ENCODE data around the gene FGD4. TPM values are rescaled to one million over a fixed set of nuclear protein-coding genes. Genes with fewer than 3 reads are reported as not detected.

Gene FGD4
- total RNA-seq, result 81.9 TPM

GRCh38 chr12:32399370-32400113 is at the start of gene FGD4:
Gene FGD4, plus strand, starts transcription at chr12:32399558.
- FAIRE-seq (no peak), DNase-seq (ENCODE audit: low spot score in 2 of 2) (peak; percentile 82)

DNA sequence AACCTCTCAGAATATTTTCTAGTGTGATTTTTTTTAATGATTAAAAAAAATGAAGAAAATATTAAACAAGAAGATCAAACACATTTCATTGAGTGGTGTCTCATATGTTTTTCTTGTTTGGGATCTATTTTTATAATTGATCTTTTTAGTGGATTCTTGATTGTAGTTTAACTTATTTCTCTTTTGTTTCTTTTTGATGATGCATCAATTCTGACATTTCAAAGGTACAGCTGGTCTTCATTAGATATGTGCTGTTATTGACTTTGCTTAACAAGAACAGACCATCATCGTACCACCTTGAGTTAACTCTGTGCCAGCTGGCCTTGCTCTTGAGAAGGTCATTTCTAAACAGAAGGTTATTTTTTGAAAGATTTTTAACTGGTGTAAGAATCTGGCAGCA is 45.8 kb upstream of the FGD4 start:
- DNase-seq (ENCODE audit: low spot score in 2 of 2) (no peak), FAIRE-seq (no peak)

DNA sequence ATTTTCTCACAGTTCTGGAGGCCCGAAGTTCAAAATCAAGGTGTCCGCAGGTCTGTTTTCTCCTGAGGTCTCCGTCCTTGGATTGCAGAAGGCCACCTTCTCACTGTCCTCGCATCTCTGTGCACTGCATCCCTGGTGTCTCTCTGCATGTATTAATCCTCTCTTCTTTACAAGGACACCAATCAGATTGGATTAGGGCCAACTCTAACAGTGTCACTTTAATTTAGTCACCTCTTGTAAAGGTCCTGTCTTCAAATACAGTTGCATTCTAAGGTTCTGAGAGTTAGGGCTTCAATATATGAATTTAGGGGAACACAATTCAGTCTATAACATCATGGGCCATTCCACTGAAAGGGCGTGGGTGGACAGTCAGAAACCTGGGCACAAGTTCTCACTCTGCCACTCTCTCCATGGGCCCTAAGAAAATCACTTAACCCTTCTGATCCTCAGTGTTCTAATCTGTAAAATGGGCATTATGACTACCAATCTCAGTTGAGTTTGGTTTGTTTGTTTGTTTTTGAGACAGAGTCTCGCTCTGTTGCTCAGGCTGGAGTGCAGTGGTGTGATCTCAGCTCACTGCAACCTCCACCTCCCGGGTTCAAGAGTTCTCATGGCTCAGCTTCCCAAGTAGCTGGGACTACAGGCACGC is 41.6 kb upstream of the FGD4 start:
- DNase-seq (ENCODE audit: low spot score in 2 of 2) (no peak), FAIRE-seq (no peak)

DNA sequence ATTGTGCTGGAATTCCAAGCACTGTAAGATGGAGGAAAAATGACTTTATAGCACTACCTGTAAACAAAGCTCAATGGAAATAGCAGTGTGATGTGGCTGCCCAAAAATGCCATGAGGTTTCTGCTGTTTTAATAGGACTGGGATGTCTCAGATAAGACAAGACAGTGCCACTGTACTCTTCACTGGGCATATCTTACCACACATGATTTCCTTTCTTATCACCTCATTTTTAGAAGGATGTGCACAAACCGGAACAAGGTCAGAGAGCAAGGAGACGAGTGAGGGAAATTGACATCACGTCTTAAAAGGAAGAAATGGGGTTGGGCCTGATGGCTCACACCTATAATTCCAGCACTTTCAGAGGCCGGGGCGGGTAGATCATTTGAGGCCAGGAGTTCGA is 38.4 kb upstream of the FGD4 start:
- DNase-seq (ENCODE audit: low spot score in 2 of 2) (no peak), FAIRE-seq (no peak)

DNA sequence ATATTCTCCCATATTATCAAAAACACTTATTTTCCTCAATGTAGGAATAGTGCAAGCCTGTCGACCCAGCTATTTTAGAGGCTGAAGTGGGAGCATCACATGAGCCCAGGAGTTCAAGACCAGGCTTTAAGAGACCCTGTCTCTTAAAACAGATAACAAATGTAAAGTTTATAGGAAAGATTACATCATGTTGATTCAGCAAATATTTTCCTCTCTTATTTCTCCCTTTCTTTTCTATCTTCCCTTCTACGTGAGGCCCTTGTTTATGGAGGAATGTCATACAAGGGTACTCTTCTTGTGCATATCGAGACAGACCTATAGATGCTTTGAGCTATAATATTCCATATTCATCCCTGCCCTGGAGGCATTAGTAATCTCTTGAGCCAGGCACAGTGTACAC is 36.5 kb upstream of the FGD4 start:
- FAIRE-seq, result no peak
- no peak for DNase-seq (ENCODE audit: low spot score in 2 of 2)

DNA sequence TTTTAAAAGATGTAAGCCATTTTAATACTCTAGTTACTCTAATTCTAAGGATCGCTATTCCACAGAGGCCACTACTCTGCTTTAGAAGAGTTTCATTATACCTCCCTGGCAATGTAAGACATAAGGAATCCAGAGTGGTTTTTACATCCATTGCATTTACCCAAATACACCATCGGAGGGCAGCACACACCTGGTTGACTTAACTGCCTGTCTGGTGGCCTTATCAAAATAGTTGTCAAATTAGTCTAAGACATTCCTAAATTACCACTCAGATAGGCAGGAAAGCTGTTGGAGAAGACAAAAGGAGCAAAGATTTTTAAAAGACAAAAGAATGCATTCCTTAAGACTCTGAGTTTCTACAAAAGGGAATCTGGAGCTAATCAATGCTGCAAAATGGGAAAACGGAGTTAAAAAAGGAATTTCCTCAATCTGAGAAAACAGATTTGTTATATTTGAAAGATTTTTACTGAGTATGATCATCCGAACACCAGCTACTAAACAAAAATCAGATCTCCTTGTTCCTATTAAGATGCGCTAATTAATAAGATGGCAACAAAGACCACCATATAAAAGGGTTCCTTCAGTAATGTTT is 33.8 kb upstream of the FGD4 start:
- peak in 1 of 2 donors; percentile 36 for DNase-seq (ENCODE audit: low spot score in 2 of 2)
- peak; percentile 34 for FAIRE-seq

- no peak for DNase-seq (ENCODE audit: low spot score in 2 of 2)
- no peak for FAIRE-seq
Measured at GRCh38 chr12:32366714-32367113, 32.6 kb upstream of the FGD4 start.

GRCh38 chr12:32367381-32367780 is 32.0 kb upstream of the FGD4 start:
- no peak for DNase-seq (ENCODE audit: low spot score in 2 of 2)
- no peak for FAIRE-seq

- FAIRE-seq (no peak), DNase-seq (ENCODE audit: low spot score in 2 of 2) (no peak)
Measured at GRCh38 chr12:32369202-32369601, 30.2 kb upstream of the FGD4 start.

DNA sequence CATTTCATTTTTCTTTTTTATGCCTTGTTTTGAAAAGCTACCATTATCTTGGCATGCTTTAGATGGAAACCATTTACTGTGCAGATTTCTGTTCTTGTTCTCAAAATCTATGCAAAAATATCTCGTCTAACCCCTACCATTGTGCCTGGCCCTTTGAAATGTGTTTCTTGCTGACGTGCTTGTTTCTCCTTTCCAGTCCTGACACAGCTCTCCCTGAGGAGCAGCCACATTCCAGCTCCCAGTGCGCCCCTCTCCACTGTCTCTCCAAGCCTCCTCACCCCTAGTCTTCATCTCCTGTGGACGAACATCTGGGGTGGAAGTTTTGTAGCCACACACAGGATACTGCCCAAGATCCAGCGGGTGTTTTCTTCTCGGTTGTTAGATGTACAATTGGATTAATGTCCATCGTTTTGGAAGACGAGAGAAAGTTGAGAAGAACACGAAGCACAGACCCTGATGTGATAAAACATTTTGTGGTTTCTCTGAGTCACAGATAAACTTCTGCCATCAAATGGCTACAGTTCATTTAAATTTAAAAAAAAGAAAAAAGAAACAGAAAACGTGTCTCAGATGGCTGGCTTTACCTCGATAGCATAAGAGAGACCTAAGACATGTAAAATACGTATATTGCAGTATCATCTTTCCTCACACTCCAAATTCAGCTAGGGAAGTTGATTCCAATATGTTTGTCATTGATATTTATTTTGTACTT is 21.9 kb upstream of the FGD4 start:
- FAIRE-seq, result no peak

DNA sequence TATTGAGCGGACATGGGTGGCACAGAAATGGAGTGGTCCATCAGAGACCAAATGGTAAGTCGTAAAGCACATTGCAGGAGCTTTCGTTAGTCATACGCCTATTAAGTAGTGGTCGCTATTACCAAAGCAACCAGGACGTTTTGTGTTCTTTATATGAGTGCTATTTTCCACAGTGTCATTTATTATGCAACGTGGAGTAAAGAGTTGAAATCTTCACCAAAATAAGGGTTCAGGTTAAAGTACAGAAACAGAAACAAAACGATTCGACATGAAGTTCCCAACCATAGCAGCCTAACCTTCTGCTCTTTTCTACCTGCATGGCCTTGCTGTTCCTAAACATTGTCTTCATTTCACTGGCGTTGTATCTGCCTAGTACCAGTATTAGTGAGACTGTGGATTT is 20.1 kb upstream of the FGD4 start:
- DNase-seq (ENCODE audit: low spot score in 2 of 2) (no peak), FAIRE-seq (no peak)

More for the DNA sequence above, 21.9 kb upstream of the FGD4 start:
- no peak for DNase-seq (ENCODE audit: low spot score in 2 of 2)

DNA sequence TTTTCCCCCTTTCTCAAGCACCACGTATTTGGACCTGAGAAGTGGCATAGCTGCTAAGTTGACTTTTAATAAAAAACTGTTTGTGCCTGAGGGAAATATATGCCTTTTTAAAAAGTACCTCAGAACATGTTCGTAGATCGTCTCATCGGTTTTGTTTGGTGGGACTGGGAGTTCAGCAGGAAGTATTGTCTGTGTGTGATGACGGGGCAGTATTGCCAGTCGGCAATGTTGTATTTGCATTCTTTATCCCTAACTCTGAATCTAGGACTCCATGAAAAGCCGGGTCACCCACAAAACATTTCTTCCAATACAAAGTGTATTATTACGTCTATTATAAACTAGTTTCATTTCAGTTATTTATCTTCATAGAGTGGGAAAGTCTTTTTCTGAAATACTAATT is 19.7 kb upstream of the FGD4 start:
- DNase-seq (ENCODE audit: low spot score in 2 of 2) (no peak), FAIRE-seq (no peak)

- DNase-seq (ENCODE audit: low spot score in 2 of 2), result no peak
- FAIRE-seq, result no peak
Measured at GRCh38 chr12:32382226-32382625, 17.1 kb upstream of the FGD4 start.

DNA sequence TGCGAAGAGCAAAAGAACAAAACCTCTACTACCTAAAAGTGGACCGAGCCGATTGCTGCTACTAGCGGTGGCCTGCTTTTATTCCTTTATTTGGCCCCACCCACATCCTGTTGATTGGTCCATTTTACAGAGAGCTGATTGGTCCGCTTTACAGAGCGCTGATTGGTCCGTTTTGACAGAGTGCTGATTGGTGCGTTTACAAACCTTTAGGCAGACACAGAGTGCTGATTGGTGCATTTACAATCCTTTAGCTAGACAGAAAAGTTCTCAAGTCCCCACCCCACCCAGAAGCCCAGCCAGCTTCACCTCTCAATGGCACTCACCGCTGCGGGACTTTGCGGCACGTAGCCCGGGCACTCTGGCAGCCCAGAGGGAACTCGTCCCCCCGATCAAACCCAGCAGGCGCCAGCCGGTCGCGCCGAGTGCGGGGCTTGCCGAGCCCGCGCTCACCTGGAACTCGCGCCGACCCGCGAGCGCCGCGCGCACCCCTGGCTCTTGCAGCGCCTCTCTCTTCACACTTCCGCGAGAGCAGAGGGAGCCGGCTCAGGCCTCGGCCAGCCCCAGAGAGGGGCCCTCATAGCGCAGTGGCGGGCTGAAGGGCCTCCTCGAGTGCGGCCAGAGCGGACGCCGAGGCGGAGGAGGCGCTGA is 8.7 kb upstream of the FGD4 start:
- FAIRE-seq, result no peak
- no peak for DNase-seq (ENCODE audit: low spot score in 2 of 2)

DNA sequence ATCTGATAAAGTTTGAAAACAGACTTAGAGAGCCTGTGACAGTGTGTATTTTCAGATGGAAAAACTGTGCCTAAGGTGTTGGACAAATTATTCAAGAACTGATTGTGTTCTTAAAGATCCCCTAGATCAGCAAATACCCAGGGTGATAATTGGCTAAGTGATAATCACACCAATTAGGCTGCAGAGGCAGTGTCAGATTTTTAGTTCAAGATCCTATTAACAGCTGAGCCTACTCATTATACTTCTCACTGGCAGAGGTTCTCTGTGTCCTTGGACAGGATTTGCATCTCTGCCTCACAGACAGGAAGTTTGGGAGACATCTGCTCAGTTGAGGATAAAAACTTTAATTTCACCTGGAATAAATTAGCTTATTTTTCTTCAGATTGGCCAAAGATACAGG is 4.3 kb upstream of the FGD4 start:
- FAIRE-seq, result no peak
- DNase-seq (ENCODE audit: low spot score in 2 of 2), result no peak

GRCh38 chr12:32397696-32398095 is 1.7 kb upstream of the FGD4 start:
- FAIRE-seq, result no peak
- DNase-seq (ENCODE audit: low spot score in 2 of 2), result no peak

GRCh38 chr12:32398181-32398580 is 1.2 kb upstream of the FGD4 start:
- FAIRE-seq, result no peak

GRCh38 chr12:32398816-32399369 is 465 bp upstream of the FGD4 start:
- DNase-seq (ENCODE audit: low spot score in 2 of 2), result no peak

More at GRCh38 chr12:32398181-32398580, 1.2 kb upstream of the FGD4 start:
- DNase-seq (ENCODE audit: low spot score in 2 of 2), result no peak

DNA sequence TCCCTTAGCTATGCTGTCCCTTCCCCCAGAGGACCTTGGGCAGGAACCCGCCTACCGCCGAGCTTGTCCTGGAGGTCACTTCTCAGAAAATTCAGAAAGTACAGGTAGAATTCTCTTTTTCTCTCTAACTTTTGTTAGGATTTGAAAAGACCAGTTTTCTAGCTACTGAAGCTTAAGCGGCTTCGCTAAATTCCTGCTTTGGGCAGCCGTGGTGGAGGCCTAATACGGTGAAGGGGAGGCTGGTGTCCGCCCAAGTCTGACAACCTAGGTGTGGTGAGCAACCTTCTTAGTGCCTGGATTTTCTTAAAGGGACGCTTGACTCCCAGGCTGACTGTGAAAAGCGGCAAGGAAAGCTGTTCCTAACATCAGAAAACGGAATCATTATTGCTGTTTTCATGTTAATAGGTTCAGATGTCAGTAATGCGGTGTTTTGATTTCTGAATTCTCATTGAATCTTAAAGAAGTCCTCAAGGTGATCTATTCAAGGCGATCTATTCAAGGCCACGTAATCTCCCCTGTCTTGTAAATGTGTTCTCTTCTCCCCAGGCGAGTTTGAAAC is 835 bp downstream of the FGD4 start:
- no peak for FAIRE-seq
- DNase-seq (ENCODE audit: low spot score in 2 of 2), result peak in 1 of 2 donors; percentile 24

More at GRCh38 chr12:32398816-32399369, 465 bp upstream of the FGD4 start:
- FAIRE-seq, result no peak

- FAIRE-seq, result no peak
- no peak for DNase-seq (ENCODE audit: low spot score in 2 of 2)
Measured at GRCh38 chr12:32400866-32401265, 1.5 kb downstream of the FGD4 start.

All from frontal cortex (tissue), 4 donors.